GM19238 (cell line): ENCODE measurements around the gene DCBLD1.

Source experiments
- DNase-seq: peaks from one replicate; pipeline ENCODE4 v3.0.0; 2011; ENCODE audit warnings: low spot score; ENCODE audit not compliant: insufficient read length

DCBLD1 gene

DNA sequence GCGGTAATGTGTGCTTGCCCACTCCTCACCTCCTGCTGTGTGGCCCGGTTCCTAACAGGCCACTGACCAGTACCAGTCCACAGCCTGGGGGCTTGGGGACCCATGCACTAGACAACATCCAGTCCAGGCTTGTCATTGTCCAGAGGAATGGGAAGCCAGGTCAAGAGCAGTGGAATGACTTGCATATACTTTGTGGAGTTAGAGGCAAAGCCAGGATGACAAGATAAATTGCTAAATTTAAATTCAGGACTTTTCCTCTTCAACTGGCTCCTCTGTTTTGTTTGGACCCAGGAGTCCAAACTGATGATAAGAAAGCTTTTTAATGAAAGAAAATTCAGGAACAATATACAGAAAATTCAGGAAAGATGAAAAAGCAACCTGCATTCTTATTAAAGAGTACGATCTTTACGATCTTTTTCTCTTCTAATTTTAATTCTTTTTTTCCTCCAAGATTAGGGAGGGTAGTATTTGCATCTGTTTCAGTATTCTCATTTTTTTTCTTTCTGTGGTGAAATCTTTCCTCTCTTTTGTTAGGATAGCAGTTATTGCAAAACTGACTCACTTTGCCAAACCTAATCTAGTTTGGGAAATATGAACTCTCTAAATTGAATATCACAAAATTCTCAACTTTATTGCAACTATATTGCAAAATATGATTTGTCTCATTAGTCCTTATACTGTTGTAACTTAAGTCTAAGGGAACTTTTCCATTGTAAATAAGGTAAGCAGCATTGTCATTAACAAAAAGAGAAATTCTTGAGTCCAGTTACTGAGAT lies 48.2 kb downstream of the DCBLD1 start:
- DNase-seq: no peak

- DNase-seq: no peak
Observed at GRCh38 chr6:117531346-117531745, 48.9 kb downstream of the DCBLD1 start.

DNA sequence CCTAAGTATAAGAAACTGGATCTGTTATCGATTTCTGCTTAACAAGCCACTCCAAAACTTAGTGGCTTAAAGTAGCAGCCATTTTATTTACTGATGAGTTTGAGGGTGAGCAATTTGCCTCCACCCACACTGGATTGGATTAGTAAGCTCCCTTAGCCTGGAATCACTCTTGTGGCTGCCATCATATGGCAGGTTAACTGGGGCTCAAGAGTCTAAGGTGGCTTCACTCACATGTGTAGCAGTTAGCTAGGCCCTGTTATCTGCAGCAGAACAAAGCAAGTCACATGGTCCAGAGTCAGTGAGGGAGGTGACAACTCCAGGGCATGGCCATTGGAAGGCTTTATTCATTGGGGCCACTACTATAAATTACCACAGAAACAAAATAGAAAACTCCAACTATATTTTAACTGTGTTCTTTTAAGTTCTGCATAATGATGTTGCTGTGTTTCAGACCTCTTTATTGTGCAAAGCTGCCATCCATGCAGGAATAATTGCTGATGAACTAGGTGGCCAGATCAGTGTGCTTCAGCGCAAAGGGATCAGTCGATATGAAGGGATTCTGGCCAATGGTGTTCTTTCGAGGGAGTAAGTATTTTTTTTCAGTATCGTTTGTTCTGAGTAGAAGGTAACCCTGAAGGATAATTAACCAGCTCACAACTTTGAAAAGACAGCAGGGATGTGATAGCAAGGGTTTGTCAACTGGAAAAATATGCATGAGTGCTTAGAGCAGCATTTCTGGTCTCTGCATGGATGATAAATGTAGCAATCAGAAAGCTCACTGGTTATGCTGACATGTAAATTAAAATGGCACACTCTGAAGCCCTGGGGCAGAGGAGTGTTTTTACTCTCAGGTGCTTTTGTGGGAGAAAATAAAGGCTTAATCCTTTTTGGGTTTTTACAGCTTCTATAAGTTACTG lies 49.6 kb downstream of the DCBLD1 start:
- DNase-seq: no peak

- DNase-seq: no peak
Observed at GRCh38 chr6:117533775-117534174, 51.3 kb downstream of the DCBLD1 start.

GRCh38 chr6:117534974-117535373 lies 52.5 kb downstream of the DCBLD1 start:
- DNase-seq: no peak

GRCh38 chr6:117536317-117536716 lies 53.8 kb downstream of the DCBLD1 start:
- DNase-seq: no peak

DNA sequence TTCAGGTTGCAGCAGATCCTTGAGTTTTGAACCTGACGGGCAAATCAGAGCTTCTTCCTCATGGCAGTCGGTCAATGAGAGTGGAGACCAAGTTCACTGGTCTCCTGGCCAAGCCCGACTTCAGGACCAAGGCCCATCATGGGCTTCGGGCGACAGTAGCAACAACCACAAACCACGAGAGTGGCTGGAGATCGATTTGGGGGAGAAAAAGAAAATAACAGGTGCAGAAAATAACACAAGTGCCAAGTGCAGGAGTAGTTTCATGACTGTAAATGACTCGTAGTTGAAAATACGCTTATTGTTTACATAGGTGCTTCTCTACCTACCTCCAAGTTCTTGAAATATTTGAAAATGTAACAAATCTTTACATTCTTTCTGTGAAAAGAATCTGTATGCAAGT lies 56.1 kb downstream of the DCBLD1 start:
- DNase-seq: no peak

- no peak for DNase-seq
Observed at GRCh38 chr6:117540670-117541069, 58.2 kb downstream of the DCBLD1 start.

- DNase-seq: no peak
Observed at GRCh38 chr6:117542493-117542892, 60.0 kb downstream of the DCBLD1 start.

GRCh38 chr6:117544716-117545115 lies 62.2 kb downstream of the DCBLD1 start:
- DNase-seq: no peak

- DNase-seq: no peak
Observed at GRCh38 chr6:117545161-117545595, 62.7 kb downstream of the DCBLD1 start.

GRCh38 chr6:117546674-117547073 lies 64.2 kb downstream of the DCBLD1 start:
- DNase-seq: no peak

DNA sequence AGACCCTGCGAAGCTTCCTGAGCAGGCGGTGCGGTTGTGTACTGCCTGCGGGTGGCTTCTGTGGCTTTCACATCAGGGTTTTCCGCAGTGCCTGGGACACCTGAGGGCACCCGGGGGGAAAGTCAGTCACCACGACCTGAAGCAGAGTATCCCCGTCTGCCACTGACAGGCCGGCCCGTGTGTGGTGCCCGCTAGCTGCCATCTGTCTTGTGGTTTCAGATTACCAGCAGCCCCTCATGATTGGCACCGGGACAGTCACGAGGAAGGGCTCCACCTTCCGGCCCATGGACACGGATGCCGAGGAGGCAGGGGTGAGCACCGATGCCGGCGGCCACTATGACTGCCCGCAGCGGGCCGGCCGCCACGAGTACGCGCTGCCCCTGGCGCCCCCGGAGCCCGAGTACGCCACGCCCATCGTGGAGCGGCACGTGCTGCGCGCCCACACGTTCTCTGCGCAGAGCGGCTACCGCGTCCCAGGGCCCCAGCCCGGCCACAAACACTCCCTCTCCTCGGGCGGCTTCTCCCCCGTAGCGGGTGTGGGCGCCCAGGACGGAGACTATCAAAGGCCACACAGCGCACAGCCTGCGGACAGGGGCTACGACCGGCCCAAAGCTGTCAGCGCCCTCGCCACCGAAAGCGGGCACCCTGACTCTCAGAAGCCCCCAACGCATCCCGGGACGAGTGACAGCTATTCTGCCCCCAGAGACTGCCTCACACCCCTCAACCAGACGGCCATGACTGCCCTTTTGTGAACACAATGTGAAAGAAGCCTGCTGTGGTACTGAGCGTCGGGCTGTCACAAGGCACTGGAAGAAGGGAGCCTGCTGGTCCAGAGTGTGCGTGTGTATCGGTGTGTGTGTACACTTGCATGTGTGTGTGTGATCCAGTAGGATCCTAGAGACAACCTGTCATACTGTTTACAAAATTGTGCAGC lies 65.5 kb downstream of the DCBLD1 start:
- DNase-seq: no peak

GRCh38 chr6:117548797-117549301 lies 66.4 kb downstream of the DCBLD1 start:
- DNase-seq: no peak

GRCh38 chr6:117549611-117550010 lies 67.1 kb downstream of the DCBLD1 start:
- no peak for DNase-seq

DNA sequence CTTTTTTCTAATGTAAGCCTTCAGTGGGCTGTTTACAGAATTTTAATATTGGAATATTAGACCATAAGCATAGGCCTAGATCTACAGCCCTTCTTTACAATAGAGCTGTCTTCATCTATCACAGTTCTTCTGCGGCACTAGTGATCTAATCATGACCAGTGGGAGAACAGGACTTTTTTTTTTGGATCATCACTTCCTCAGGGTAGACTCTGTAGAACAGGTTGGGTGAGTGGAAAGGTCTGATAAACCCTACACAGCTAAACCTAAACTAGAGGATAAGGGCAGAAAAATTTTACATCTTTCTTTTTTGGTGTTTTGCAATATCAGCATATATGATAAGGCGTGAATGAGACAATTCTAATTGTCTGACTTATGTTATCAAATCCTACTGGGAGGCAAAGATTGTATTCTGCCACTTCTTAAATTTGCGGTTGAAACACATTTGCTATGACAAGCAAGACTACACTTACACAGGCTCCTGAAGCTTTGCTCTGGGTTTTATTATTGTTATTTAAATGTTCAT lies 67.7 kb downstream of the DCBLD1 start:
- DNase-seq: no peak

DNA sequence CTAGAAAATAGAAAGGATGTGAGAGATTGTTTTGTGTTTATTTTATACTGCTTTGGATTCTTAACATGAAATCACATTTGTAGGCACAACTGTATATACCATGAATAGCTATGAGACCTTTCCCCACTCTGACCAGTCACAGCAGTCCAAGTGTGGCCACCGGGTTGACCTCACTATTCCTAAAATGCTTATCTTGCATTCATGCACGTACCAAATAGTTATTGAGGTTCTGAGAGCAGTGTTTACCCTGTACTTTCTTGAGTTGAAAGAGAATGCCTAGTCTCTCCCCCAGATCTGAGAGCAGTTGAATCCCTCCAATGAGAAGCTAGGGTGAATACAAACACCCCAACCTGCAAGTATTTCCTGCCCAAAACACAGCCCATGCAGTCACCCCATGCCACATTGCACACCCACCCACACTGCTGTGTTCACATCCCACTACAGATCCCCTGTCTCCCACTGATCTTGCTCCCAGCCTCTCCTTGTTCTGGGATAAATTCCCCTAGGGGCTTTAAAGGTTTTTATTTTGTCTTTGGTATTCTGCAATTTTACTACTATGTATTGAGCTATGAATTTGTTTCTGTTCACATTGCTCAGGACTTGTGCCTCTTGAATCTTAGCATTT lies 68.3 kb downstream of the DCBLD1 start:
- DNase-seq: no peak

DNA sequence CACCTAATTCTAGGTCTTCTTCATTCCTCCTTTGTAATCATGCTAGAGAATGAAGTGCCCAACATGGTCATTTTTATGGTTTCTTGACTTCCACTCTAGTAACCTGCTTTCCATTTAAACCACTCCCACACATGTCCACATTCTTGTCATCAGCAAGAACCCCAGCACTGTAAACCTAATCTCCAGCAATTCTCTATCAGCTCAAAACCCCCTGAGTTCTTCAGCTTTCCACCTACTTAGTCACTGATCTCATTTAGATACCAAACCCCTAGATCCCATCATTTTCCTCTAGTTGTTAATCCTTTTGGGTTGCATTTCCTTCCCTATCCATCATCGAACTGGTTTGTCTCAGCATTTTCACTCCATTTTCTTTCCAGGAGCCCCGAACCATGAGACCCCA lies 70.1 kb downstream of the DCBLD1 start:
- DNase-seq: no peak

- DNase-seq: no peak
Observed at GRCh38 chr6:117553142-117553541, 70.7 kb downstream of the DCBLD1 start.

DNA sequence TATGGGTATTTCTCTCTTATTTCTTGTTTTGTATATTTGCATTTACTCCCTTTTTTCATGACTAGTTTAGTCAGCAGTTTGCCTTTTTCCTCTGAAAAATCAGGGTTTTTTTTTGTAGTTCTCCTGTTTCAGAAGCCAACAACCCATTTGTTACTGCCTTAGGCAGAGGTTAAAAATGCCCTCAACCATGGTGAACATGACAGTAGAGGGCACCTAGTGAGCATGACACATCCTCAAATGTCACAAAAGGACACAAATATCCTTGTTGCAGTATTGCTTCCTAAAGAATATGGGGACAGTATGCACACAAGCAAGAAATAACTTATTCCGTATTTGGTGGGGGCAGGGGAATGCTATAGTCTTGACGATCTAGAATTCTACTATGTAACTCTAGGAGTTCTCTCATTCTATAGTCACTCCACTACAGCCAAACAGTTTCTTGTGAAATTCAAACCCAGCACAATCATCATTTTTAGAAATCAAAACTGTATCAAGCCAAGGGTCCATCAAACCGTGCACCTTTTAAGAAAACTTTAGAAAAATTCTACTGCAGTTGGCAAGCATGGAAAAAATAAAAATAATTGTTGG lies 72.9 kb downstream of the DCBLD1 start:
- DNase-seq: no peak
